Measurements from ENCODE around the gene MISP. TPM values are rescaled to one million over a fixed set of nuclear protein-coding genes. Genes with fewer than 3 reads are reported as not detected.

The MISP gene
- total and polyA plus RNA-seq, 2 of the 13 experiments (the other 11 are each of a cell fraction or from before 2014, with no cell fraction given): 0.67 to 1.3 TPM

DNA sequence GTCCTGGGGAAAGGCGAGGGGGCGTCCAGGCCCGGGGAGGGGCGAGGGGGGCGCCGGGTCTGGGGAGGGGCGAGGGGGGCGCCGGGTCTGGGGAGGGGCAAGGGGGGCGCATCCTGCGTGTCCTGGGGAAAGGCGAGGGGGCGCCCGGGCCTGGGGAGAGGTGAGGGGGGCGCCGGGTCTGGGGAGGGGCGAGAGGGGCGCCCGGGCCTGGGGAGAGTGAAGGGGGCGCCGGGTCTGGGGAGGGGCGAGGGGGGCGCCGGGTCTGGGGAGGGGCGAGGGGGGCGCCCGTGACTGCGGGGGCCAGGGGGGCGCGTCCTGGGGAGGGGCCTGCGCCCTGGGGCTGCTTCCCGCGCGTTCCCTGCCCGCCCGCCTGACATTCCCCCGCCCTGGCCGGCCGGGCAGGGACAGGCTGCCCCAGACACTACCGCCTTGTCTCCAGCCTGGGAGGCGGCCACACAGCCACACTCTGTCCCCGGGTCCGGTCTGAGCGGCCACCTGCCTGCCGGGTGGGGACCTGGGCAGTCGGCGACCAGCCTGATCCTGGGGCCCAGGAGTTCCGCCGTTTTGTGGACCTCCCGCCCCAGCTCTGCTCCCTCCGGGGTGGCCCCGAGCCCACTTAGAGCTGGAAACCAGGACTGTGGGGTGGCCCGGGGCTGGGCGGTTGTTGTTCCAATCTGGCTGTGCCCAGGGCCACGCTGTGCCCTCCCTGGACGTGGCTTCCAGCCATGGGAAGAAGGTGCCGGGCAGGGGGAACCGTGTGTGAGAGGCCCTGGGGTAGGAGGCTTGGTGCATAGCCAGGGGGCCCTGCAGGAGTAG is 30.4 kb upstream of the MISP start (continued):
- peak; percentile 78 for TF ChIP-seq ZNF687 (CRISPR knock-in tag; IDR thresholded peaks at IDR 0.05)
- peak; percentile 35; the same call in 1 of the 2 replicates for TF ChIP-seq TAF1 (CRISPR knock-in tag; IDR thresholded peaks at IDR 0.05)
- 0 out of 2 replicates have a peak, but pooled peaks have one; percentile 24 for TF ChIP-seq HDAC1 (CRISPR knock-in tag; IDR thresholded peaks at IDR 0.05)
- TF ChIP-seq, protein P1, sequence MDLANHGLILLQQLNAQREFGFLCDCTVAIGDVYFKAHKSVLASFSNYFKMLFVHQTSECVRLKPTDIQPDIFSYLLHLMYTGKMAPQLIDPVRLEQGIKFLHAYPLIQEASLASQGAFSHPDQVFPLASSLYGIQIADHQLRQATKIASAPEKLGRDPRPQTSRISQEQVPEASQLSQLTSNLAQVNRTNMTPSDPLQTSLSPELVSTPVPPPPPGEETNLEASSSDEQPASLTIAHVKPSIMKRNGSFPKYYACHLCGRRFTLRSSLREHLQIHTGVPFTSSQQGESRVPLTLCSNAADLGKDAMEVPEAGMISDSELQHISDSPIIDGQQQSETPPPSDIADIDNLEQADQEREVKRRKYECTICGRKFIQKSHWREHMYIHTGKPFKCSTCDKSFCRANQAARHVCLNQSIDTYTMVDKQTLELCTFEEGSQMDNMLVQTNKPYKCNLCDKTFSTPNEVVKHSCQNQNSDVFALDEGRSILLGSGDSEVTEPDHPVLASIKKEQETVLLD (CRISPR knock-in tag; IDR thresholded peaks at IDR 0.05; ENCODE audit: low read depth): 0 out of 2 replicates have a peak, but pooled peaks have one; percentile 32
- TF ChIP-seq PBX3 (CRISPR knock-in tag; IDR thresholded peaks at IDR 0.05; ENCODE audit: borderline replicate concordance): no peak
- TF ChIP-seq ZMYM3 (CRISPR knock-in tag; IDR thresholded peaks at IDR 0.05): peak; percentile 55; the same call in 1 of the 2 replicates
- 0 out of 2 replicates have a peak, but pooled peaks have one; percentile 22 for TF ChIP-seq NR0B2 (CRISPR knock-in tag; IDR thresholded peaks at IDR 0.05)
- TF ChIP-seq ZNF292 (CRISPR knock-in tag; IDR thresholded peaks at IDR 0.05; ENCODE audit: borderline replicate concordance, low read depth): 0 out of 2 replicates have a peak, but pooled peaks have one; percentile 40
- TF ChIP-seq XRCC5 (optimal IDR thresholded peaks at IDR 0.05; ENCODE audit: low read length): peak; percentile 33
- TF ChIP-seq LCORL (IDR thresholded peaks at IDR 0.05): no peak
- peak; percentile 47; the same call in 1 of the 2 replicates for TF ChIP-seq LCORL (CRISPR knock-in tag; IDR thresholded peaks at IDR 0.05)
- 0 out of 2 replicates have a peak, but pooled peaks have one; percentile 34 for TF ChIP-seq ZNF33B (CRISPR knock-in tag; IDR thresholded peaks at IDR 0.05)
- TF ChIP-seq SALL1 (CRISPR knock-in tag; IDR thresholded peaks at IDR 0.05): peak; percentile 36; the same call in 1 of the 2 replicates
- no peak for TF ChIP-seq SCMH1 (CRISPR knock-in tag; IDR thresholded peaks at IDR 0.05; ENCODE audit: borderline replicate concordance)
- no peak for TF ChIP-seq ZSCAN12 (CRISPR knock-in tag; IDR thresholded peaks at IDR 0.05)
- TF ChIP-seq, protein P2, sequence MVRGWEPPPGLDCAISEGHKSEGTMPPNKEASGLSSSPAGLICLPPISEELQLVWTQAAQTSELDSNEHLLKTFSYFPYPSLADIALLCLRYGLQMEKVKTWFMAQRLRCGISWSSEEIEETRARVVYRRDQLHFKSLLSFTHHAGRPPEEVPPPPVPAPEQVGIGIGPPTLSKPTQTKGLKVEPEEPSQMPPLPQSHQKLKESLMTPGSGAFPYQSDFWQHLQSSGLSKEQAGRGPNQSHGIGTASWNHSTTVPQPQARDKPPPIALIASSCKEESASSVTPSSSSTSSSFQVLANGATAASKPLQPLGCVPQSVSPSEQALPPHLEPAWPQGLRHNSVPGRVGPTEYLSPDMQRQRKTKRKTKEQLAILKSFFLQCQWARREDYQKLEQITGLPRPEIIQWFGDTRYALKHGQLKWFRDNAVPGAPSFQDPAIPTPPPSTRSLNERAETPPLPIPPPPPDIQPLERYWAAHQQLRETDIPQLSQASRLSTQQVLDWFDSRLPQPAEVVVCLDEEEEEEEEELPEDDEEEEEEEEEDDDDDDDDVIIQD (CRISPR knock-in tag; IDR thresholded peaks at IDR 0.05; ENCODE audit: low read depth): no peak
- TF ChIP-seq ZNF274 (CRISPR knock-in tag; IDR thresholded peaks at IDR 0.05): 0 out of 2 replicates have a peak, but pooled peaks have one; percentile 62
- peak; percentile 45 for TF ChIP-seq HNRNPLL (IDR thresholded peaks at IDR 0.05; ENCODE audit: low read depth, low read length, poor library complexity, severe bottlenecking)
- TF ChIP-seq ELF3 (CRISPR knock-in tag; IDR thresholded peaks at IDR 0.05): 0 out of 2 replicates have a peak, but pooled peaks have one; percentile 23
- TF ChIP-seq ZSCAN22 (CRISPR knock-in tag; IDR thresholded peaks at IDR 0.05): no peak

Data from HepG2 (cell line).